ENCODE measurements around the gene COL19A1. TPM values are rescaled to one million over a fixed set of nuclear protein-coding genes. Genes with fewer than 3 reads are reported as not detected.
A peak's percentile ranks its signal among the peaks of the same experiment; 100 is the strongest.

Gene COL19A1
- total and polyA plus RNA-seq, 4 donors: 0.09 to 4.4 (median 0.80) TPM; not detected in 1

DNA sequence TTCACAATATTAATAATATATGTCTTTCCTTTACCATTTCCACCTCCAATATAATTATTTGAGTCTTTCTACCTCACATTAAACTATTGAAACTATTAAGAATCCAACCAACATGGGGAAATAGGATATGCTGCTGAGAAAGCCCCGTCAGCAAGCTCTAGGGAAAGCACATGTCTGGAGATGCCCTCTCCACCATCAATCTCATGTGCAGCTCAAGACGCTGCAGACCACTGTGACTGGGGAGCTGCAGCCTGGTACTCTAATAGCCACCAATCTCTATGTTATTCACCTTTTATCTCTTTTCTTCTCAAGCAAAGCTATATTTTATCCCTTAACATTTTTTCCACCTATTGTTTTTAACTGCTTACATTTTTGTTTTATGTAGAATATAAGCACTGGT lies 386.2 kb downstream of the COL19A1 start:
- ATAC-seq (ENCODE audit: insufficient read depth, low FRiP score) (no peak), DNase-seq (no peak)
- peaks cover 0 to 2% (median 0%) of the 10 kb centered on the region in 5 donors for H3K4me1 ChIP-seq (ENCODE audit: control insufficient read depth in 5 of 5, insufficient read depth in 5 of 5, low read length in 5 of 5)
- no peaks in the 10 kb centered on the region for H3K36me3 ChIP-seq (ENCODE audit: control insufficient read depth in 4 of 4, insufficient read depth in 4 of 4, low read length in 4 of 4)
- H3K27ac ChIP-seq (ENCODE audit: low read depth in 1 of 2, low read length in 1 of 2): peak overlapping the region in 1 of 2 donors; percentile 40
- H3K9ac ChIP-seq (ENCODE audit: insufficient read depth in 1 of 2, low read length in 2 of 2): no peak overlapping the region
- TF ChIP-seq, protein P1, sequence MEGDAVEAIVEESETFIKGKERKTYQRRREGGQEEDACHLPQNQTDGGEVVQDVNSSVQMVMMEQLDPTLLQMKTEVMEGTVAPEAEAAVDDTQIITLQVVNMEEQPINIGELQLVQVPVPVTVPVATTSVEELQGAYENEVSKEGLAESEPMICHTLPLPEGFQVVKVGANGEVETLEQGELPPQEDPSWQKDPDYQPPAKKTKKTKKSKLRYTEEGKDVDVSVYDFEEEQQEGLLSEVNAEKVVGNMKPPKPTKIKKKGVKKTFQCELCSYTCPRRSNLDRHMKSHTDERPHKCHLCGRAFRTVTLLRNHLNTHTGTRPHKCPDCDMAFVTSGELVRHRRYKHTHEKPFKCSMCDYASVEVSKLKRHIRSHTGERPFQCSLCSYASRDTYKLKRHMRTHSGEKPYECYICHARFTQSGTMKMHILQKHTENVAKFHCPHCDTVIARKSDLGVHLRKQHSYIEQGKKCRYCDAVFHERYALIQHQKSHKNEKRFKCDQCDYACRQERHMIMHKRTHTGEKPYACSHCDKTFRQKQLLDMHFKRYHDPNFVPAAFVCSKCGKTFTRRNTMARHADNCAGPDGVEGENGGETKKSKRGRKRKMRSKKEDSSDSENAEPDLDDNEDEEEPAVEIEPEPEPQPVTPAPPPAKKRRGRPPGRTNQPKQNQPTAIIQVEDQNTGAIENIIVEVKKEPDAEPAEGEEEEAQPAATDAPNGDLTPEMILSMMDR (IDR thresholded peaks at IDR 0.05; ENCODE audit: control extremely low read depth, extremely low read depth): no peak
- H3K27me3 ChIP-seq (ENCODE audit: control insufficient read depth in 3 of 3, insufficient read depth in 3 of 3, low read length in 2 of 3): peaks cover 0 to 7% (median 0%) of the 10 kb centered on the region in 3 donors
- H3K4me3 ChIP-seq: no peak overlapping the region
- WGBS, 2 donors: 73 to 88% methylated on average over 2 of the region's 2 CpGs
- H3K9me3 ChIP-seq (ENCODE audit: control insufficient read depth in 4 of 4, insufficient read depth in 3 of 4, low read length in 3 of 4): no peaks in the 10 kb centered on the region

DNA sequence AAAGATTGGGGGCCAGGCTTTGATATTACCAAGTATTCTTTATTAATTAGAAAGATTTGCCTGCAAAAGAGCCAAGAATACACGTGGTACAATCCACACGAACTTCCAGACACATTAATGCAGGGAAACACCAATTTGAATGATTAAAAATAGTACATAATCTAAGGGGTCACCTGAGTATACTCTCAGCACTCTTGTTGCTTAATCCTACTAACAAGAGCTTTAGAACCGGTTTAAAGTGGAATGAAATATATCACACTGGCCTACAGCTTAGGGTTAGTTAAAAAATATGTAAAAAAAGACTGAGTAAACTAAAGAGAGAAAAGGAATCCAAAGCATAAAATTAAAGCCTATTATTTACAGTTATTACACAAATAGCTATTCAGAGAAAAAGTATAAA lies 387.6 kb downstream of the COL19A1 start:
- Histone ChIP-seq H3K9me3 (ENCODE audit: control insufficient read depth in 4 of 4, insufficient read depth in 3 of 4, low read length in 3 of 4) (no peaks in the 10 kb centered on the region), H3K27ac (ENCODE audit: low read depth in 1 of 2, low read length in 1 of 2) (no peak overlapping the region), H3K27me3 (ENCODE audit: control insufficient read depth in 3 of 3, insufficient read depth in 3 of 3, low read length in 2 of 3) (peaks cover 0 to 7% (median 0%) of the 10 kb centered on the region in 3 donors), H3K9ac (ENCODE audit: insufficient read depth in 1 of 2, low read length in 2 of 2) (no peak overlapping the region), H3K4me1 (ENCODE audit: control insufficient read depth in 5 of 5, insufficient read depth in 5 of 5, low read length in 5 of 5) (peaks cover 0 to 2% (median 0%) of the 10 kb centered on the region in 5 donors), H3K4me3 (no peak overlapping the region), H3K36me3 (ENCODE audit: control insufficient read depth in 4 of 4, insufficient read depth in 4 of 4, low read length in 4 of 4) (no peaks in the 10 kb centered on the region)
- ATAC-seq (ENCODE audit: insufficient read depth, low FRiP score) (no peak), DNase-seq (no peak)
- 51 to 61% methylated on average over 3 of the region's 3 CpGs for WGBS, 2 donors
- TF ChIP-seq, protein P1 (IDR thresholded peaks at IDR 0.05; ENCODE audit: control extremely low read depth, extremely low read depth): no peak

DNA sequence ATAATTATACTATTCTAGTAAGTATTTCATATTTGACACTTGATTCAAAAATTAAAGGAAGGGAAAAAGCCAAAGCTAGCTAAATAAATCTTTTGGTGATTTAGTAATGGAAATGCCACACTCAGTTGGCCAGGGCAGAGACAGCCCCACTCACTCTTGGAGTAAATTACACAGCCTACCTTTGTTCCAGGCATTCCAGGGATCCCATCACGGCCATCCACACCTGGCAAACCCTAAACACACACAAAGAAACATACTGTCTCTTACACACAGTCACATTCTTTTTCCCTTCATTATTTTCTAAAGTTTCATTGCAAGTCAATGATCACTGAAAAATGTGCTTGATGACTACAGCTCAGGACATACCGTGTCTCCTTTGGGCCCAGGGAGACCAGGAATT lies 388.4 kb downstream of the COL19A1 start:
- no peak for ATAC-seq (ENCODE audit: insufficient read depth, low FRiP score)

More for the DNA sequence above, 388.4 kb downstream of the COL19A1 start:
- H3K27me3 ChIP-seq (ENCODE audit: control insufficient read depth in 3 of 3, insufficient read depth in 3 of 3, low read length in 2 of 3): peaks cover 0 to 7% (median 0%) of the 10 kb centered on the region in 3 donors
- no peaks in the 10 kb centered on the region for H3K9me3 ChIP-seq (ENCODE audit: control insufficient read depth in 4 of 4, insufficient read depth in 3 of 4, low read length in 3 of 4)
- H3K9ac ChIP-seq (ENCODE audit: insufficient read depth in 1 of 2, low read length in 2 of 2): no peak overlapping the region
- WGBS, 2 donors: 76 to 84% methylated on average over 2 of the region's 2 CpGs
- DNase-seq: no peak
- peaks cover 0 to 2% (median 0%) of the 10 kb centered on the region in 5 donors for H3K4me1 ChIP-seq (ENCODE audit: control insufficient read depth in 5 of 5, insufficient read depth in 5 of 5, low read length in 5 of 5)
- no peak overlapping the region for H3K4me3 ChIP-seq
- TF ChIP-seq, protein P1 (IDR thresholded peaks at IDR 0.05; ENCODE audit: control extremely low read depth, extremely low read depth): no peak
- H3K27ac ChIP-seq (ENCODE audit: low read depth in 1 of 2, low read length in 1 of 2): no peak overlapping the region
- no peaks in the 10 kb centered on the region for H3K36me3 ChIP-seq (ENCODE audit: control insufficient read depth in 4 of 4, insufficient read depth in 4 of 4, low read length in 4 of 4)
